Gastroesophageal sphincter (tissue), 3 donors: ENCODE results near the gene CLEC2A.

Source experiments
- CTCF ChIP-seq, 4 experiments: fragments of 200-600 bp in 2 of 4; fragments of 450-650 bp in 2 of 4; sonication (generic) in 1 of 4; IDR thresholded peaks; one replicate each; pipeline ENCODE4 v1.5.1; 2017 to 2019; ENCODE audit warnings: antibody characterized with exemption in 4 of 4, mild to moderate bottlenecking in 2 of 4, moderate library complexity in 2 of 4
- EP300 ChIP-seq: sonication (generic); formaldehyde crosslinking; IDR thresholded peaks from one replicate; pipeline ENCODE4 v1.6.1; 2017; ENCODE audit warnings: antibody characterized with exemption, mild to moderate bottlenecking
- POLR2A ChIP-seq, 2 donors: fragments of 450-650 bp; IDR thresholded peaks; one replicate each; pipeline ENCODE4 v1.6.1; 2017; ENCODE audit warnings: antibody characterized with exemption in 2 of 2, mild to moderate bottlenecking in 2 of 2, moderate library complexity in 1 of 2
- POLR2AphosphoS5 ChIP-seq: sonication (generic); formaldehyde crosslinking; IDR thresholded peaks from one replicate; pipeline ENCODE4 v1.6.1; 2017; ENCODE audit warnings: antibody characterized with exemption

- TF ChIP-seq CTCF (IDR thresholded peaks at IDR 0.05) (no peak), POLR2A (IDR thresholded peaks at IDR 0.05) (no peak), POLR2AphosphoS5 (no peak), EP300 (no peak)
These were observed 2.9 kb upstream of the CLEC2A start for GRCh38 chr12:9935026-9935425.
